VCaP (cell line): ENCODE results near the gene AKT1.

ENCODE experiments used
- H3K27ac ChIP-seq: fragments of 450-650 bp; 2 replicates; pipeline ENCODE4 v1.5.1; 2017
- CTCF ChIP-seq: fragments of 450-650 bp; conservative IDR thresholded peaks from 2 replicates; pipeline ENCODE4 v1.5.1; 2017; ENCODE audit warnings: mild to moderate bottlenecking, moderate library complexity

Gene AKT1

GRCh38 chr14:104724407-104724980 is 71.1 kb downstream of the AKT1 start:
- H3K27ac ChIP-seq = peak overlapping the region; percentile 59; the same call in 1 of the 2 replicates
- TF ChIP-seq CTCF = no peak

GRCh38 chr14:104723651-104724406 is 71.7 kb downstream of the AKT1 start, which contains the start of gene ADSS1:
ADSS1 (plus strand) TSS chr14:104724229; CDS start chr14:104724271, 42 bp downstream.
- H3K27ac ChIP-seq = peak within 1 kb of the TSS; percentile 59; the same call in 1 of the 2 replicates
- peak; percentile 98 for TF ChIP-seq CTCF

GRCh38 chr14:104722938-104723650 is 72.5 kb downstream of the AKT1 start:
- no peak for TF ChIP-seq CTCF
- peak overlapping the region; percentile 59; the same call in 1 of the 2 replicates for H3K27ac ChIP-seq

GRCh38 chr14:104721505-104722431 is 73.8 kb downstream of the AKT1 start:
- no peak overlapping the region for H3K27ac ChIP-seq
- TF ChIP-seq CTCF = no peak
